Measurements from ENCODE around the gene AGPAT3.

DNA sequence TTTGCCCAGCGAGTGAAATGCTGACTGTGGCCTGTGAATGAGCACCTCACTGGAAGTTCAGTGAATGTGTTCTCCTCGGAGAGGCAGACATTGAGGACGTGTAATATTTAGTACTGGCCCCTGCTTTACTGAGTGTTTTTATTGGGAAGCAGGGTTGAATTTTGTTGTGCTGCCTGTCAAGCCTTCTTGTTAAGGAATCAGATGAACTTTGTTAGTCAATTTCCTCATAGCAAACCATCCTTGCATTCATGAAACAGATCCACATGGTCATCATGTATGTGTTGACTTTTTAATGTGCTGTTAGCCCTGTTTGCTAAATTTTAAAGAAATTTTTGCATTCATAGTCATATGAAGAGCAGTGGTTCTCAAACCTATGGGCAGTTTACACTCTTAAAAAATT is 47.9 kb downstream of the AGPAT3 start:
- TF ChIP-seq ZNF514 (tag by site-specific recombination; IDR thresholded peaks at IDR 0.05) (no peak), REST (tag by site-specific recombination; IDR thresholded peaks at IDR 0.05) (no peak), ZSCAN5A (tag by site-specific recombination; IDR thresholded peaks at IDR 0.05) (no peak), RBAK (tag by site-specific recombination; IDR thresholded peaks at IDR 0.05) (no peak), ZNF140 (tag by site-specific recombination; IDR thresholded peaks at IDR 0.05) (no peak), ZNF416 (tag by site-specific recombination; IDR thresholded peaks at IDR 0.05) (no peak), ZNF248 (tag by site-specific recombination; IDR thresholded peaks at IDR 0.05) (no peak)
- TF ChIP-seq, protein P1, sequence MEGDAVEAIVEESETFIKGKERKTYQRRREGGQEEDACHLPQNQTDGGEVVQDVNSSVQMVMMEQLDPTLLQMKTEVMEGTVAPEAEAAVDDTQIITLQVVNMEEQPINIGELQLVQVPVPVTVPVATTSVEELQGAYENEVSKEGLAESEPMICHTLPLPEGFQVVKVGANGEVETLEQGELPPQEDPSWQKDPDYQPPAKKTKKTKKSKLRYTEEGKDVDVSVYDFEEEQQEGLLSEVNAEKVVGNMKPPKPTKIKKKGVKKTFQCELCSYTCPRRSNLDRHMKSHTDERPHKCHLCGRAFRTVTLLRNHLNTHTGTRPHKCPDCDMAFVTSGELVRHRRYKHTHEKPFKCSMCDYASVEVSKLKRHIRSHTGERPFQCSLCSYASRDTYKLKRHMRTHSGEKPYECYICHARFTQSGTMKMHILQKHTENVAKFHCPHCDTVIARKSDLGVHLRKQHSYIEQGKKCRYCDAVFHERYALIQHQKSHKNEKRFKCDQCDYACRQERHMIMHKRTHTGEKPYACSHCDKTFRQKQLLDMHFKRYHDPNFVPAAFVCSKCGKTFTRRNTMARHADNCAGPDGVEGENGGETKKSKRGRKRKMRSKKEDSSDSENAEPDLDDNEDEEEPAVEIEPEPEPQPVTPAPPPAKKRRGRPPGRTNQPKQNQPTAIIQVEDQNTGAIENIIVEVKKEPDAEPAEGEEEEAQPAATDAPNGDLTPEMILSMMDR (tag by site-specific recombination; IDR thresholded peaks at IDR 0.05), result no peak
- TF ChIP-seq, protein P2, sequence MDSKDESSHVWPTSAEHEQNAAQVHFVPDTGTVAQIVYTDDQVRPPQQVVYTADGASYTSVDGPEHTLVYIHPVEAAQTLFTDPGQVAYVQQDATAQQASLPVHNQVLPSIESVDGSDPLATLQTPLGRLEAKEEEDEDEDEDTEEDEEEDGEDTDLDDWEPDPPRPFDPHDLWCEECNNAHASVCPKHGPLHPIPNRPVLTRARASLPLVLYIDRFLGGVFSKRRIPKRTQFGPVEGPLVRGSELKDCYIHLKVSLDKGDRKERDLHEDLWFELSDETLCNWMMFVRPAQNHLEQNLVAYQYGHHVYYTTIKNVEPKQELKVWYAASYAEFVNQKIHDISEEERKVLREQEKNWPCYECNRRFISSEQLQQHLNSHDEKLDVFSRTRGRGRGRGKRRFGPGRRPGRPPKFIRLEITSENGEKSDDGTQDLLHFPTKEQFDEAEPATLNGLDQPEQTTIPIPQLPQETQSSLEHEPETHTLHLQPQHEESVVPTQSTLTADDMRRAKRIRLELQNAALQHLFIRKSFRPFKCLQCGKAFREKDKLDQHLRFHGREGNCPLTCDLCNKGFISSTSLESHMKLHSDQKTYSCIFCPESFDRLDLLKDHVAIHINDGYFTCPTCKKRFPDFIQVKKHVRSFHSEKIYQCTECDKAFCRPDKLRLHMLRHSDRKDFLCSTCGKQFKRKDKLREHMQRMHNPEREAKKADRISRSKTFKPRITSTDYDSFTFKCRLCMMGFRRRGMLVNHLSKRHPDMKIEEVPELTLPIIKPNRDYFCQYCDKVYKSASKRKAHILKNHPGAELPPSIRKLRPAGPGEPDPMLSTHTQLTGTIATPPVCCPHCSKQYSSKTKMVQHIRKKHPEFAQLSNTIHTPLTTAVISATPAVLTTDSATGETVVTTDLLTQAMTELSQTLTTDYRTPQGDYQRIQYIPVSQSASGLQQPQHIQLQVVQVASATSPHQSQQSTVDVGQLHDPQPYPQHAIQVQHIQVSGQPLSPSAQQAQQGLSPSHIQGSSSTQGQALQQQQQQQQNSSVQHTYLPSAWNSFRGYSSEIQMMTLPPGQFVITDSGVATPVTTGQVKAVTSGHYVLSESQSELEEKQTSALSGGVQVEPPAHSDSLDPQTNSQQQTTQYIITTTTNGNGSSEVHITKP (tag by site-specific recombination; IDR thresholded peaks at IDR 0.05), result no peak
